ENCODE measurements around the gene HERC2. TPM values are rescaled to one million over a fixed set of nuclear protein-coding genes. Genes with fewer than 3 reads are reported as not detected.

Gene HERC2
- polyA plus RNA-seq, 1 of the 3 experiments (the other 2 are of a cell fraction) = 22.3 TPM

DNA sequence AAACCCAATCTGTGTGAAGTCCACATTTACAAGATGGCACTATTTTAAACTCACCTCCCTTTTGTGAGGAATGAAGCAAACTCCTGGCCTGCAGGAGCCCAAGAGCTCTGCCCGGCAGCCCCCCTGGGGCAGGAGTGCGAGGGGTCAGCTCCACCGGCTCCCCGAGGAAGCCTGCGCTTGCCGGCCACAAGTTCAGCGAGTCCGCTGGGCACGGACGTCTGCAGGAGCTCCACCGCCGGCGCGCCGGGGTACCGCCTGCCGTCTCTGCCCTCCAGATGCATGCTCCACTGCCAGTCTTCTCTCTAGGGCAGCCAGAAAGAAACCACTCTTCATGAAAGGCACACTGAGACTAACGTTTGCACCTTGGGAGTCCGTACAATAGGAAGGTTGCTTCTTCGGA lies 240.4 kb downstream of the HERC2 start:
- DNase-seq = no peak
- Histone ChIP-seq H3K9me3 (no peaks in the 10 kb centered on the region), H4K20me1 (ENCODE audit: insufficient read depth) (no peaks in the 10 kb centered on the region), H3K27ac (ENCODE audit: low read depth in 2 of 2, low read length in 1 of 2) (no peak overlapping the region), H3K9me2 (no peaks in the 10 kb centered on the region), H3K27me3 (ENCODE audit: insufficient read depth) (no peaks in the 10 kb centered on the region), H3K4me1 (ENCODE audit: control insufficient read depth in 1 of 2, insufficient read depth in 2 of 2, low read depth in 1 of 2, low read length in 1 of 2) (no peaks in the 10 kb centered on the region), H3F3A (replicated peaks; ENCODE audit: insufficient read depth) (no peaks in the 10 kb centered on the region), H3K9ac (no peak overlapping the region), H3K79me2 (ENCODE audit: insufficient read depth) (no peaks in the 10 kb centered on the region), H3K4me2 (no peak overlapping the region), H2AFZ (ENCODE audit: low read depth) (no peak overlapping the region), H3K36me3 (replicated peaks in 1 of 2; ENCODE audit: control insufficient read depth in 1 of 2, insufficient read depth in 2 of 2, low read length in 1 of 2) (no peaks in the 10 kb centered on the region), H3K4me3 (ENCODE audit: low read depth in 2 of 2, low read length in 1 of 2) (no peak overlapping the region)
- TF ChIP-seq POLR2AphosphoS5 (IDR thresholded peaks at IDR 0.05; ENCODE audit: low read depth, low read length) = no peak
- no peak for TF ChIP-seq ELF1 (IDR thresholded peaks at IDR 0.05)
- TF ChIP-seq RCOR1 (IDR thresholded peaks at IDR 0.05; ENCODE audit: low read length) = no peak
- no peak for TF ChIP-seq EZH2phosphoT487 (IDR thresholded peaks at IDR 0.05; ENCODE audit: borderline replicate concordance, low read depth)
- no peak for TF ChIP-seq GABPA (IDR thresholded peaks at IDR 0.05; ENCODE audit: low read depth)
- no peak for TF ChIP-seq MXI1 (IDR thresholded peaks at IDR 0.05; ENCODE audit: low read depth, low read length)
- no peak for TF ChIP-seq SMC3 (IDR thresholded peaks at IDR 0.05; ENCODE audit: low read depth, low read length)
- TF ChIP-seq, protein P1, sequence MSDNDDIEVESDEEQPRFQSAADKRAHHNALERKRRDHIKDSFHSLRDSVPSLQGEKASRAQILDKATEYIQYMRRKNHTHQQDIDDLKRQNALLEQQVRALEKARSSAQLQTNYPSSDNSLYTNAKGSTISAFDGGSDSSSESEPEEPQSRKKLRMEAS (IDR thresholded peaks at IDR 0.05; ENCODE audit: low read depth) = no peak
- TF ChIP-seq, protein P2, sequence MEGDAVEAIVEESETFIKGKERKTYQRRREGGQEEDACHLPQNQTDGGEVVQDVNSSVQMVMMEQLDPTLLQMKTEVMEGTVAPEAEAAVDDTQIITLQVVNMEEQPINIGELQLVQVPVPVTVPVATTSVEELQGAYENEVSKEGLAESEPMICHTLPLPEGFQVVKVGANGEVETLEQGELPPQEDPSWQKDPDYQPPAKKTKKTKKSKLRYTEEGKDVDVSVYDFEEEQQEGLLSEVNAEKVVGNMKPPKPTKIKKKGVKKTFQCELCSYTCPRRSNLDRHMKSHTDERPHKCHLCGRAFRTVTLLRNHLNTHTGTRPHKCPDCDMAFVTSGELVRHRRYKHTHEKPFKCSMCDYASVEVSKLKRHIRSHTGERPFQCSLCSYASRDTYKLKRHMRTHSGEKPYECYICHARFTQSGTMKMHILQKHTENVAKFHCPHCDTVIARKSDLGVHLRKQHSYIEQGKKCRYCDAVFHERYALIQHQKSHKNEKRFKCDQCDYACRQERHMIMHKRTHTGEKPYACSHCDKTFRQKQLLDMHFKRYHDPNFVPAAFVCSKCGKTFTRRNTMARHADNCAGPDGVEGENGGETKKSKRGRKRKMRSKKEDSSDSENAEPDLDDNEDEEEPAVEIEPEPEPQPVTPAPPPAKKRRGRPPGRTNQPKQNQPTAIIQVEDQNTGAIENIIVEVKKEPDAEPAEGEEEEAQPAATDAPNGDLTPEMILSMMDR (IDR thresholded peaks at IDR 0.05) = no peak
- no peak for TF ChIP-seq SIN3A (IDR thresholded peaks at IDR 0.05; ENCODE audit: borderline replicate concordance, low read depth, low read length)
- ChIA-PET CTCF (interaction anchor here (2.1 kb wide), 1 partner anchor 17 kb away, joined by 7 read pairs; the partner anchor contains the start of gene OCA2), POLR2A (no interaction called here)
- 90% methylated on average over 18 of the region's 20 CpGs for WGBS (ENCODE audit: low lambda C conversion rate)

DNA sequence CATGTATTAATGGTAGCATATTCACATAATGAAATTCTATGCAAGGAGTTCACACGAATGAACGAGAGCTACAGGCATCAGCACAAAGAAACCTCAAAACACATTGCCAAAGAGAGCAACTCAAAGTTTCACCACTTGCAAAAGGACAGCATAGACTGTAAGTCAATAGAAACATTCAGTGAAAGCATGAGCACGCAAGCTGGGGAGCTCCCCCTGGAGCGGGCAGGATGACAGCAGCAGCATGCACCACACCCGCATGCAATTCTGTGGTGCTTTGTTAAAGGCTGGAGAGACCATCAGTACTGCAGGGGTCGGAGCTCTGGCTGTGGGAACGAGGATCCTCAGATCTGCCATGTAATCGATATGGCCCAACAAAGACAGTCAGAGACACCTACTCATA lies 241.6 kb downstream of the HERC2 start:
- CTCF ChIA-PET = interaction anchor here (1.0 to 2.1 kb wide), 3 partner anchors 18 to 59 kb away, joined by 6 to 10 read pairs (median 7); partner anchors contain the start of gene OCA2
- TF ChIP-seq ELF1 (IDR thresholded peaks at IDR 0.05) = no peak
- no peak for TF ChIP-seq RCOR1 (IDR thresholded peaks at IDR 0.05; ENCODE audit: low read length)
- no peak for TF ChIP-seq GATA2 (CRISPR knock-in tag; IDR thresholded peaks at IDR 0.05)
- TF ChIP-seq, protein P1 (IDR thresholded peaks at IDR 0.05; ENCODE audit: low read depth) = no peak
- no peak for TF ChIP-seq YY1 (IDR thresholded peaks at IDR 0.05; ENCODE audit: low read depth)
- TF ChIP-seq, protein P3, sequence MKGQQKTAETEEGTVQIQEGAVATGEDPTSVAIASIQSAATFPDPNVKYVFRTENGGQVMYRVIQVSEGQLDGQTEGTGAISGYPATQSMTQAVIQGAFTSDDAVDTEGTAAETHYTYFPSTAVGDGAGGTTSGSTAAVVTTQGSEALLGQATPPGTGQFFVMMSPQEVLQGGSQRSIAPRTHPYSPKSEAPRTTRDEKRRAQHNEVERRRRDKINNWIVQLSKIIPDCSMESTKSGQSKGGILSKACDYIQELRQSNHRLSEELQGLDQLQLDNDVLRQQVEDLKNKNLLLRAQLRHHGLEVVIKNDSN (IDR thresholded peaks at IDR 0.05; ENCODE audit: borderline replicate concordance, low read depth) = no peak
- TF ChIP-seq, protein P4, sequence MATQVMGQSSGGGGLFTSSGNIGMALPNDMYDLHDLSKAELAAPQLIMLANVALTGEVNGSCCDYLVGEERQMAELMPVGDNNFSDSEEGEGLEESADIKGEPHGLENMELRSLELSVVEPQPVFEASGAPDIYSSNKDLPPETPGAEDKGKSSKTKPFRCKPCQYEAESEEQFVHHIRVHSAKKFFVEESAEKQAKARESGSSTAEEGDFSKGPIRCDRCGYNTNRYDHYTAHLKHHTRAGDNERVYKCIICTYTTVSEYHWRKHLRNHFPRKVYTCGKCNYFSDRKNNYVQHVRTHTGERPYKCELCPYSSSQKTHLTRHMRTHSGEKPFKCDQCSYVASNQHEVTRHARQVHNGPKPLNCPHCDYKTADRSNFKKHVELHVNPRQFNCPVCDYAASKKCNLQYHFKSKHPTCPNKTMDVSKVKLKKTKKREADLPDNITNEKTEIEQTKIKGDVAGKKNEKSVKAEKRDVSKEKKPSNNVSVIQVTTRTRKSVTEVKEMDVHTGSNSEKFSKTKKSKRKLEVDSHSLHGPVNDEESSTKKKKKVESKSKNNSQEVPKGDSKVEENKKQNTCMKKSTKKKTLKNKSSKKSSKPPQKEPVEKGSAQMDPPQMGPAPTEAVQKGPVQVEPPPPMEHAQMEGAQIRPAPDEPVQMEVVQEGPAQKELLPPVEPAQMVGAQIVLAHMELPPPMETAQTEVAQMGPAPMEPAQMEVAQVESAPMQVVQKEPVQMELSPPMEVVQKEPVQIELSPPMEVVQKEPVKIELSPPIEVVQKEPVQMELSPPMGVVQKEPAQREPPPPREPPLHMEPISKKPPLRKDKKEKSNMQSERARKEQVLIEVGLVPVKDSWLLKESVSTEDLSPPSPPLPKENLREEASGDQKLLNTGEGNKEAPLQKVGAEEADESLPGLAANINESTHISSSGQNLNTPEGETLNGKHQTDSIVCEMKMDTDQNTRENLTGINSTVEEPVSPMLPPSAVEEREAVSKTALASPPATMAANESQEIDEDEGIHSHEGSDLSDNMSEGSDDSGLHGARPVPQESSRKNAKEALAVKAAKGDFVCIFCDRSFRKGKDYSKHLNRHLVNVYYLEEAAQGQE (IDR thresholded peaks at IDR 0.05; ENCODE audit: low read depth, low read length) = no peak
- TF ChIP-seq MEF2A (IDR thresholded peaks at IDR 0.05; ENCODE audit: borderline replicate concordance, low read depth) = no peak
- TF ChIP-seq, protein P5, sequence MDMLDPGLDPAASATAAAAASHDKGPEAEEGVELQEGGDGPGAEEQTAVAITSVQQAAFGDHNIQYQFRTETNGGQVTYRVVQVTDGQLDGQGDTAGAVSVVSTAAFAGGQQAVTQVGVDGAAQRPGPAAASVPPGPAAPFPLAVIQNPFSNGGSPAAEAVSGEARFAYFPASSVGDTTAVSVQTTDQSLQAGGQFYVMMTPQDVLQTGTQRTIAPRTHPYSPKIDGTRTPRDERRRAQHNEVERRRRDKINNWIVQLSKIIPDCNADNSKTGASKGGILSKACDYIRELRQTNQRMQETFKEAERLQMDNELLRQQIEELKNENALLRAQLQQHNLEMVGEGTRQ (IDR thresholded peaks at IDR 0.05; ENCODE audit: borderline replicate concordance, low read depth, low read length) = no peak
- TF ChIP-seq JUND (IDR thresholded peaks at IDR 0.05) = no peak
- TF ChIP-seq TEAD4 (IDR thresholded peaks at IDR 0.05; ENCODE audit: borderline replicate concordance, insufficient read depth) = no peak
- no peak for TF ChIP-seq RXRA (IDR thresholded peaks at IDR 0.05; ENCODE audit: borderline replicate concordance, low read depth)
- no peak for TF ChIP-seq FOXM1 (IDR thresholded peaks at IDR 0.05; ENCODE audit: low read depth)
- TF ChIP-seq CHD2 (IDR thresholded peaks at IDR 0.05; ENCODE audit: low read length, partially characterized antibody) = no peak

More for the DNA sequence above, 241.6 kb downstream of the HERC2 start:
- no peak for DNase-seq
- POLR2A ChIA-PET = no interaction called here
- no peak overlapping the region for H3K27ac ChIP-seq (ENCODE audit: low read depth in 2 of 2, low read length in 1 of 2)
- no peak overlapping the region for H3K4me3 ChIP-seq (ENCODE audit: low read depth in 2 of 2, low read length in 1 of 2)
- H3K9ac ChIP-seq = no peak overlapping the region
- H2AFZ ChIP-seq (ENCODE audit: low read depth) = no peak overlapping the region
- no peaks in the 10 kb centered on the region for H3K79me2 ChIP-seq (ENCODE audit: insufficient read depth)
- no peaks in the 10 kb centered on the region for H3K4me1 ChIP-seq (ENCODE audit: control insufficient read depth in 1 of 2, insufficient read depth in 2 of 2, low read depth in 1 of 2, low read length in 1 of 2)
- no peaks in the 10 kb centered on the region for H3F3A ChIP-seq (replicated peaks; ENCODE audit: insufficient read depth)
- no peak overlapping the region for H3K4me2 ChIP-seq
- no peaks in the 10 kb centered on the region for H3K9me3 ChIP-seq
- no peaks in the 10 kb centered on the region for H3K9me2 ChIP-seq
- no peaks in the 10 kb centered on the region for H3K27me3 ChIP-seq (ENCODE audit: insufficient read depth)
- H4K20me1 ChIP-seq (ENCODE audit: insufficient read depth) = no peaks in the 10 kb centered on the region
- no peaks in the 10 kb centered on the region for H3K36me3 ChIP-seq (replicated peaks in 1 of 2; ENCODE audit: control insufficient read depth in 1 of 2, insufficient read depth in 2 of 2, low read length in 1 of 2)
- 51% methylated on average over 8 of the region's 8 CpGs for WGBS (ENCODE audit: low lambda C conversion rate)

All from SK-N-SH (cell line).